Measurements from ENCODE around the gene DNAH5. TPM values are rescaled to one million over a fixed set of nuclear protein-coding genes. Genes with fewer than 3 reads are reported as not detected.

DNAH5 gene
- polyA plus RNA-seq, 3 donors, result not detected

DNA sequence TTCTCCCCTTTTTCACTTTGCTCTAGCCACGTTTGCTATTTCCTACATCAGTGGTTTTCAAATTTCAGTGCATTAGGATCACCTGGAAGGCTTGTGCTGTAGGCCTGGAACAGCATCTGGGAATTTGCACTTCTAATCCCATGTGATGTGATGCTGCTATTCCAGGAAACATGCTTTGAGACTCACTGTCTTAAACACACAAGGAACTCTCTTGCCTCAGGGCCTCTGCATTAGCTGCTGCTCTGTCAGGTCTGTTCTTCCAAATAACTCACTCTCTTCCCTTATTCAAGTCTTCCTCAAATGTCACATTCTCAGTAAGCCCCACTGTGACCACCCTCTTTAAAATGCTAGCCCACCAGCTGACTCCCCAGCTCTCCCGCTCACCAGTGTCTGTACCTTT is 204.0 kb downstream of the DNAH5 start:
- peaks cover 0 to 12% (median 8%) of the 10 kb centered on the region in 7 donors for H3K9me3 Mint-ChIP-seq
- Histone ChIP-seq H3K4me3 (replicated peaks in 1 of 3; ENCODE audit: low read depth in 2 of 3, low read length in 3 of 3) (no peak overlapping the region), H2AFZ (ENCODE audit: insufficient read depth, low read depth, low read length, poor library complexity, severe bottlenecking) (no peak overlapping the region), H3K79me2 (ENCODE audit: insufficient read depth, low read length) (no peaks in the 10 kb centered on the region), H3K27me3 (ENCODE audit: control insufficient read depth in 2 of 2, insufficient read depth in 2 of 2, low read length in 2 of 2) (no peaks in the 10 kb centered on the region), H3K27ac (ENCODE audit: low read depth in 1 of 2, low read length in 2 of 2) (no peak overlapping the region), H3K9me3 (replicated peaks in 1 of 2; ENCODE audit: control insufficient read depth in 1 of 2, insufficient read depth in 1 of 2, low read length in 2 of 2) (peaks cover 7% of the 10 kb centered on the region in 2 donors), H3K36me3 (replicated peaks in 1 of 2; ENCODE audit: control insufficient read depth in 1 of 2, insufficient read depth in 2 of 2, low read length in 2 of 2) (no peaks in the 10 kb centered on the region), H3K4me2 (replicated peaks; ENCODE audit: extremely low read depth, low read length, poor library complexity, severe bottlenecking) (no peak overlapping the region), H3K9ac (ENCODE audit: insufficient read depth, low read length, poor library complexity, severe bottlenecking) (no peak overlapping the region), H4K20me1 (ENCODE audit: insufficient read depth, low read length) (no peaks in the 10 kb centered on the region), H3K4me1 (ENCODE audit: control insufficient read depth in 1 of 2, insufficient read depth in 2 of 2, low read length in 2 of 2) (no peaks in the 10 kb centered on the region)
- H3K27ac Mint-ChIP-seq, result no peak overlapping the region
- no peak overlapping the region for H3K4me3 Mint-ChIP-seq
- intact Hi-C loops (cut with micrococcal nuclease), result no loop called here
- 67% methylated on average over 1 of the region's 2 CpGs for WGBS (ENCODE audit: insufficient coverage)
- no peak for DNase-seq
- TF ChIP-seq, protein P1, sequence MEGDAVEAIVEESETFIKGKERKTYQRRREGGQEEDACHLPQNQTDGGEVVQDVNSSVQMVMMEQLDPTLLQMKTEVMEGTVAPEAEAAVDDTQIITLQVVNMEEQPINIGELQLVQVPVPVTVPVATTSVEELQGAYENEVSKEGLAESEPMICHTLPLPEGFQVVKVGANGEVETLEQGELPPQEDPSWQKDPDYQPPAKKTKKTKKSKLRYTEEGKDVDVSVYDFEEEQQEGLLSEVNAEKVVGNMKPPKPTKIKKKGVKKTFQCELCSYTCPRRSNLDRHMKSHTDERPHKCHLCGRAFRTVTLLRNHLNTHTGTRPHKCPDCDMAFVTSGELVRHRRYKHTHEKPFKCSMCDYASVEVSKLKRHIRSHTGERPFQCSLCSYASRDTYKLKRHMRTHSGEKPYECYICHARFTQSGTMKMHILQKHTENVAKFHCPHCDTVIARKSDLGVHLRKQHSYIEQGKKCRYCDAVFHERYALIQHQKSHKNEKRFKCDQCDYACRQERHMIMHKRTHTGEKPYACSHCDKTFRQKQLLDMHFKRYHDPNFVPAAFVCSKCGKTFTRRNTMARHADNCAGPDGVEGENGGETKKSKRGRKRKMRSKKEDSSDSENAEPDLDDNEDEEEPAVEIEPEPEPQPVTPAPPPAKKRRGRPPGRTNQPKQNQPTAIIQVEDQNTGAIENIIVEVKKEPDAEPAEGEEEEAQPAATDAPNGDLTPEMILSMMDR (IDR thresholded peaks at IDR 0.05), result no peak
- peaks cover 0 to 1% (median 0%) of the 10 kb centered on the region in 3 donors for H3K27me3 Mint-ChIP-seq (ENCODE audit: low read depth in 3 of 3)
- no peaks in the 10 kb centered on the region for H3K36me3 Mint-ChIP-seq
- no peaks in the 10 kb centered on the region for H3K4me1 Mint-ChIP-seq

DNA sequence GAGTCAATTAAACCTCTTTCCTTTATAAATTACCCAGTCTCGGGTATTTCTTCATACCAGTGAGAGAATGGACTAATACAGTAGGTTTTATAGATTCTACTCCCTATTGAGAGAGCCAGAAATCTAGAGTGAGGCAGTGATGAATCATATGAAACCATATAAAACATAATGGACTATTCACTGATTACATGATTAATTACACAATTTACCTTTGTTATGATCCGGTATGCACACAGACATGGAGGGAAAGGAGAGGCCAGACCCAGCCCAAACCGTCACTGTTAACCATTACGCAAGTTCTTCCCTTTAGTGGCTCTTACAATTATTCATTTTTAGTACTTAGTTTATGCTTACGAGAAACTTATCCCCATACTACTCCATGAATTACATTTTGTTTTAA is 205.0 kb downstream of the DNAH5 start:
- peaks cover 7 to 14% of the 10 kb centered on the region in 2 donors for H3K9me3 ChIP-seq (replicated peaks in 1 of 2; ENCODE audit: control insufficient read depth in 1 of 2, insufficient read depth in 1 of 2, low read length in 2 of 2)
- no peaks in the 10 kb centered on the region for H3K36me3 ChIP-seq (replicated peaks in 1 of 2; ENCODE audit: control insufficient read depth in 1 of 2, insufficient read depth in 2 of 2, low read length in 2 of 2)
- H3K79me2 ChIP-seq (ENCODE audit: insufficient read depth, low read length), result no peaks in the 10 kb centered on the region
- no peak overlapping the region for H3K4me2 ChIP-seq (replicated peaks; ENCODE audit: extremely low read depth, low read length, poor library complexity, severe bottlenecking)
- DNase-seq, result no peak
- Mint-ChIP-seq H3K27ac (no peak overlapping the region), H3K27me3 (ENCODE audit: low read depth in 3 of 3) (peaks cover 0 to 1% (median 0%) of the 10 kb centered on the region in 3 donors), H3K9me3 (peaks cover 0 to 14% (median 8%) of the 10 kb centered on the region in 7 donors), H3K4me1 (no peaks in the 10 kb centered on the region), H3K4me3 (no peak overlapping the region), H3K36me3 (no peaks in the 10 kb centered on the region)
- H2AFZ ChIP-seq (ENCODE audit: insufficient read depth, low read depth, low read length, poor library complexity, severe bottlenecking), result no peak overlapping the region
- no peak overlapping the region for H3K4me3 ChIP-seq (replicated peaks in 1 of 3; ENCODE audit: low read depth in 2 of 3, low read length in 3 of 3)
- intact Hi-C loops (cut with micrococcal nuclease), result no loop called here
- H4K20me1 ChIP-seq (ENCODE audit: insufficient read depth, low read length), result no peaks in the 10 kb centered on the region
- no peaks in the 10 kb centered on the region for H3K27me3 ChIP-seq (ENCODE audit: control insufficient read depth in 2 of 2, insufficient read depth in 2 of 2, low read length in 2 of 2)
- TF ChIP-seq, protein P1 (IDR thresholded peaks at IDR 0.05), result no peak
- H3K4me1 ChIP-seq (ENCODE audit: control insufficient read depth in 1 of 2, insufficient read depth in 2 of 2, low read length in 2 of 2), result no peaks in the 10 kb centered on the region
- no CpG with 5 or more reads among the region's 5 CpGs for WGBS (ENCODE audit: insufficient coverage)
- H3K27ac ChIP-seq (ENCODE audit: low read depth in 1 of 2, low read length in 2 of 2), result no peak overlapping the region
- no peak overlapping the region for H3K9ac ChIP-seq (ENCODE audit: insufficient read depth, low read length, poor library complexity, severe bottlenecking)
